Measurements from ENCODE around the gene KIFBP.

- TF ChIP-seq CTCF (IDR thresholded peaks at IDR 0.05) (no peak), POLR2A (IDR thresholded peaks at IDR 0.05) (no peak), POLR2AphosphoS5 (IDR thresholded peaks at IDR 0.05) (no peak)
Observed at GRCh38 chr10:69010151-69010640, 21.6 kb downstream of the KIFBP start.

Data from breast epithelium (tissue), 3 donors.